ENCODE data around the gene TCF3.
A peak's percentile ranks its signal among the peaks of the same experiment; 100 is the strongest.
"Not testable (repeated sequence)": the region's sequence is repeated elsewhere in the genome, so short reads cannot be mapped to it uniquely, and the experiment has no call there.

Gene TCF3

GRCh38 chr19:1652471-1653299 is at the start of gene TCF3:
Gene TCF3, minus strand, starts transcription at chr19:1652615. Its CDS starts 2,367 bp downstream, at chr19:1650248.
- peaks cover 15% of the 10 kb centered on the region for H3K4me1 ChIP-seq (ENCODE audit: control insufficient read depth, insufficient read depth, low read length)
- no peaks in the 10 kb centered on the region for H3K9me3 ChIP-seq (ENCODE audit: control insufficient read depth in 2 of 2, low read length in 2 of 2)
- H3K4me3 ChIP-seq (ENCODE audit: low read length in 2 of 2), result peak within 1 kb of the TSS; percentile 70 to 81
- peaks cover 0 to 2% of the 10 kb centered on the region in 2 donors for H3K27me3 ChIP-seq (ENCODE audit: control insufficient read depth in 1 of 2, insufficient read depth in 2 of 2, low read length in 2 of 2)
- H3K9ac ChIP-seq (ENCODE audit: low read length in 2 of 2), result peak within 1 kb of the TSS; percentile 88 to 97
- peak within 1 kb of the TSS; percentile 96 for H3K27ac ChIP-seq (ENCODE audit: low read length)
- H3K36me3 ChIP-seq (ENCODE audit: control insufficient read depth in 2 of 2, insufficient read depth in 2 of 2, low read length in 2 of 2), result peaks cover 0 to 2% of the 10 kb centered on the region in 2 donors

- Histone ChIP-seq H3K36me3 (ENCODE audit: control insufficient read depth in 2 of 2, insufficient read depth in 2 of 2, low read length in 2 of 2) (no peaks in the 10 kb centered on the region), H3K27me3 (ENCODE audit: control insufficient read depth in 1 of 2, insufficient read depth in 2 of 2, low read length in 2 of 2) (peaks cover 19 to 33% of the 10 kb centered on the region in 2 donors), H3K9me3 (ENCODE audit: control insufficient read depth in 2 of 2, low read length in 2 of 2) (peaks cover 0 to 3% of the 10 kb centered on the region in 2 donors), H3K4me1 (ENCODE audit: control insufficient read depth, insufficient read depth, low read length) (no peaks in the 10 kb centered on the region), H3K4me3 (ENCODE audit: low read length in 2 of 2) (no peak overlapping the region), H3K9ac (ENCODE audit: low read length in 2 of 2) (no peak overlapping the region), H3K27ac (ENCODE audit: low read length) (no peak overlapping the region)
Measured at GRCh38 chr19:1700733-1701663, 48.6 kb upstream of the TCF3 start.

- no peaks in the 10 kb centered on the region for H3K4me1 ChIP-seq (ENCODE audit: control insufficient read depth, insufficient read depth, low read length)
- no peak overlapping the region for H3K9ac ChIP-seq (ENCODE audit: low read length in 2 of 2)
- no peaks in the 10 kb centered on the region for H3K36me3 ChIP-seq (ENCODE audit: control insufficient read depth in 2 of 2, insufficient read depth in 2 of 2, low read length in 2 of 2)
- H3K9me3 ChIP-seq (ENCODE audit: control insufficient read depth in 2 of 2, low read length in 2 of 2), result peaks cover 3 to 4% of the 10 kb centered on the region in 2 donors
- H3K27ac ChIP-seq (ENCODE audit: low read length), result no peak overlapping the region
- H3K27me3 ChIP-seq (ENCODE audit: control insufficient read depth in 1 of 2, insufficient read depth in 2 of 2, low read length in 2 of 2), result peaks cover 19 to 33% of the 10 kb centered on the region in 2 donors
- H3K4me3 ChIP-seq (ENCODE audit: low read length in 2 of 2), result no peak overlapping the region
Measured at GRCh38 chr19:1699998-1700732, 47.8 kb upstream of the TCF3 start.

- H3K9ac ChIP-seq (ENCODE audit: low read length in 2 of 2), result no peak overlapping the region
- H3K4me3 ChIP-seq (ENCODE audit: low read length in 2 of 2), result no peak overlapping the region
- peaks cover 21 to 33% of the 10 kb centered on the region in 2 donors for H3K27me3 ChIP-seq (ENCODE audit: control insufficient read depth in 1 of 2, insufficient read depth in 2 of 2, low read length in 2 of 2)
- H3K27ac ChIP-seq (ENCODE audit: low read length), result no peak overlapping the region
- H3K36me3 ChIP-seq (ENCODE audit: control insufficient read depth in 2 of 2, insufficient read depth in 2 of 2, low read length in 2 of 2), result no peaks in the 10 kb centered on the region
- peaks cover under 1 to 8% of the 10 kb centered on the region in 2 donors for H3K9me3 ChIP-seq (ENCODE audit: control insufficient read depth in 2 of 2, low read length in 2 of 2)
- no peaks in the 10 kb centered on the region for H3K4me1 ChIP-seq (ENCODE audit: control insufficient read depth, insufficient read depth, low read length)
Measured at GRCh38 chr19:1699386-1699785, 47.0 kb upstream of the TCF3 start.

- Histone ChIP-seq H3K27ac (ENCODE audit: low read length) (no peak overlapping the region), H3K4me1 (ENCODE audit: control insufficient read depth, insufficient read depth, low read length) (no peaks in the 10 kb centered on the region), H3K9ac (ENCODE audit: low read length in 2 of 2) (no peak overlapping the region), H3K36me3 (ENCODE audit: control insufficient read depth in 2 of 2, insufficient read depth in 2 of 2, low read length in 2 of 2) (no peaks in the 10 kb centered on the region), H3K9me3 (ENCODE audit: control insufficient read depth in 2 of 2, low read length in 2 of 2) (peaks cover 0 to 9% of the 10 kb centered on the region in 2 donors), H3K27me3 (ENCODE audit: control insufficient read depth in 1 of 2, insufficient read depth in 2 of 2, low read length in 2 of 2) (peaks cover 25 to 33% of the 10 kb centered on the region in 2 donors), H3K4me3 (ENCODE audit: low read length in 2 of 2) (no peak overlapping the region)
Measured at GRCh38 chr19:1698636-1699035, 46.2 kb upstream of the TCF3 start.

- H3K27me3 ChIP-seq (ENCODE audit: control insufficient read depth in 1 of 2, insufficient read depth in 2 of 2, low read length in 2 of 2), result peaks cover 26 to 35% of the 10 kb centered on the region in 2 donors
- H3K36me3 ChIP-seq (ENCODE audit: control insufficient read depth in 2 of 2, insufficient read depth in 2 of 2, low read length in 2 of 2); H3K9me3 ChIP-seq (ENCODE audit: control insufficient read depth in 2 of 2, low read length in 2 of 2); H3K4me3 ChIP-seq (ENCODE audit: low read length in 2 of 2); H3K27ac ChIP-seq (ENCODE audit: low read length); H3K4me1 ChIP-seq (ENCODE audit: control insufficient read depth, insufficient read depth, low read length); H3K9ac ChIP-seq (ENCODE audit: low read length in 2 of 2): not testable (repeated sequence)
Measured at GRCh38 chr19:1695481-1695880, 43.1 kb upstream of the TCF3 start.

GRCh38 chr19:1691589-1692290 is 39.3 kb upstream of the TCF3 start:
- Histone ChIP-seq H3K4me1 (ENCODE audit: control insufficient read depth, insufficient read depth, low read length) (no peaks in the 10 kb centered on the region), H3K4me3 (ENCODE audit: low read length in 2 of 2) (no peak overlapping the region), H3K27ac (ENCODE audit: low read length) (no peak overlapping the region), H3K36me3 (ENCODE audit: control insufficient read depth in 2 of 2, insufficient read depth in 2 of 2, low read length in 2 of 2) (no peaks in the 10 kb centered on the region), H3K9ac (ENCODE audit: low read length in 2 of 2) (no peak overlapping the region), H3K27me3 (ENCODE audit: control insufficient read depth in 1 of 2, insufficient read depth in 2 of 2, low read length in 2 of 2) (peaks cover 23 to 26% of the 10 kb centered on the region in 2 donors), H3K9me3 (ENCODE audit: control insufficient read depth in 2 of 2, low read length in 2 of 2) (peaks cover 0 to 9% of the 10 kb centered on the region in 2 donors)

GRCh38 chr19:1690699-1691307 is 38.4 kb upstream of the TCF3 start:
- Histone ChIP-seq H3K4me1 (ENCODE audit: control insufficient read depth, insufficient read depth, low read length) (no peaks in the 10 kb centered on the region), H3K36me3 (ENCODE audit: control insufficient read depth in 2 of 2, insufficient read depth in 2 of 2, low read length in 2 of 2) (no peaks in the 10 kb centered on the region), H3K27me3 (ENCODE audit: control insufficient read depth in 1 of 2, insufficient read depth in 2 of 2, low read length in 2 of 2) (peaks cover 23 to 26% of the 10 kb centered on the region in 2 donors), H3K27ac (ENCODE audit: low read length) (no peak overlapping the region), H3K9ac (ENCODE audit: low read length in 2 of 2) (no peak overlapping the region), H3K4me3 (ENCODE audit: low read length in 2 of 2) (no peak overlapping the region), H3K9me3 (ENCODE audit: control insufficient read depth in 2 of 2, low read length in 2 of 2) (peaks cover 0 to 9% of the 10 kb centered on the region in 2 donors)

GRCh38 chr19:1685785-1686184 is 33.4 kb upstream of the TCF3 start:
- H3K27me3 ChIP-seq (ENCODE audit: control insufficient read depth in 1 of 2, insufficient read depth in 2 of 2, low read length in 2 of 2), result peaks cover 27 to 30% of the 10 kb centered on the region in 2 donors
- not testable (repeated sequence) for H3K9me3 ChIP-seq (ENCODE audit: control insufficient read depth in 2 of 2, low read length in 2 of 2)

More at GRCh38 chr19:1685785-1686184, 33.4 kb upstream of the TCF3 start:
- not testable (repeated sequence) for H3K4me3 ChIP-seq (ENCODE audit: low read length in 2 of 2); H3K27ac ChIP-seq (ENCODE audit: low read length); H3K9ac ChIP-seq (ENCODE audit: low read length in 2 of 2); H3K4me1 ChIP-seq (ENCODE audit: control insufficient read depth, insufficient read depth, low read length); H3K36me3 ChIP-seq (ENCODE audit: control insufficient read depth in 2 of 2, insufficient read depth in 2 of 2, low read length in 2 of 2)

Data from stomach smooth muscle (tissue), 2 donors.